Astrocyte (in vitro differentiated cells and primary cell): Measurements from ENCODE around the gene TREX2. TPM values are rescaled to one million over a fixed set of nuclear protein-coding genes. Genes with fewer than 3 reads are reported as not detected.

Source experiments
- DNase-seq: peaks from one replicate; pipeline ENCODE4 v3.0.0-alpha.2; 2010; ENCODE audit warnings: low read depth
- FAIRE-seq: peaks from 2 replicates; lab custom pipeline; 2011; peaks lifted over from hg19 to GRCh38; lab: Jason Lieb, UNC
- H2AFZ ChIP-seq: 2 replicates; pipeline ENCODE4 v1.6.0; 2012; ENCODE audit warnings: low read depth, low read length, inconsistent platforms
- H3K27ac ChIP-seq: 2 replicates; pipeline ENCODE4 v1.5.1; 2011; ENCODE audit warnings: low read depth, low read length, inconsistent platforms
- H3K27me3 ChIP-seq: 2 replicates; pipeline ENCODE4 v1.6.0; 2011; ENCODE audit warnings: low read length, inconsistent platforms; ENCODE audit not compliant: insufficient read depth
- H3K36me3 ChIP-seq: 2 replicates; pipeline ENCODE4 v1.5.1; 2011; ENCODE audit warnings: low read length, inconsistent platforms; ENCODE audit not compliant: insufficient read depth
- H3K4me1 ChIP-seq: 2 replicates; pipeline ENCODE4 v1.5.1; 2011; ENCODE audit warnings: low read length, inconsistent platforms; ENCODE audit not compliant: insufficient read depth
- H3K4me2 ChIP-seq: 2 replicates; pipeline ENCODE4 v1.6.0; 2012; ENCODE audit warnings: low read length, inconsistent platforms
- H3K4me3 ChIP-seq: 2 replicates; pipeline ENCODE4 v1.5.1; 2011; ENCODE audit warnings: low read depth, mild to moderate bottlenecking, low read length, inconsistent platforms; ENCODE audit not compliant: insufficient read depth
- H3K79me2 ChIP-seq: 2 replicates; pipeline ENCODE4 v1.6.0; 2012; ENCODE audit warnings: mild to moderate bottlenecking, low read length, inconsistent platforms; ENCODE audit not compliant: insufficient read depth
- H3K9ac ChIP-seq: 2 replicates; pipeline ENCODE4 v1.6.0; 2012; ENCODE audit warnings: mild to moderate bottlenecking, low read length, inconsistent platforms
- H3K9me3 ChIP-seq: 2 replicates; pipeline ENCODE4 v1.5.1; 2012; ENCODE audit warnings: low read depth, mild to moderate bottlenecking, low read length, inconsistent platforms; ENCODE audit not compliant: insufficient read depth
- H4K20me1 ChIP-seq: 2 replicates; pipeline ENCODE4 v1.6.0; 2012; ENCODE audit warnings: low read length, inconsistent platforms; ENCODE audit not compliant: insufficient read depth
- H3K27ac Mint-ChIP-seq: one replicate; pipeline ENCODE4 v1.8.0; 2021; ENCODE audit warnings: mild to moderate bottlenecking, mixed read lengths; ENCODE audit not compliant: unreplicated experiment
- H3K27me3 Mint-ChIP-seq: one replicate; pipeline ENCODE4 v1.8.0; 2021; ENCODE audit warnings: low read depth, mixed read lengths; ENCODE audit not compliant: unreplicated experiment
- H3K36me3 Mint-ChIP-seq: one replicate; pipeline ENCODE4 v1.8.0; 2021; ENCODE audit warnings: low read depth, mixed read lengths; ENCODE audit not compliant: unreplicated experiment
- H3K4me1 Mint-ChIP-seq: one replicate; pipeline ENCODE4 v1.8.0; 2021; ENCODE audit warnings: low read depth, mixed read lengths; ENCODE audit not compliant: unreplicated experiment
- H3K4me3 Mint-ChIP-seq: one replicate; pipeline ENCODE4 v1.8.0; 2021; ENCODE audit warnings: mild to moderate bottlenecking, moderate library complexity, mixed read lengths; ENCODE audit not compliant: unreplicated experiment
- H3K9me3 Mint-ChIP-seq: one replicate; pipeline ENCODE4 v1.8.0; 2021; ENCODE audit warnings: mild to moderate bottlenecking, mixed read lengths; ENCODE audit not compliant: unreplicated experiment
- CTCF ChIP-seq: IDR thresholded peaks from 2 replicates; pipeline ENCODE4 v1.5.1; 2011; ENCODE audit warnings: low read depth, mild to moderate bottlenecking, inconsistent platforms, low read length, moderate library complexity; ENCODE audit not compliant: insufficient read depth
- EZH2 ChIP-seq: IDR thresholded peaks from 2 replicates; pipeline ENCODE4 v1.6.1; 2012; ENCODE audit warnings: mild to moderate bottlenecking, low read length, inconsistent platforms; ENCODE audit not compliant: insufficient read depth
- total RNA-seq: library from RNA; stranded (reverse); gene quantifications from 2 replicates; pipeline ENCODE4 v1.2.1, GENCODE V29; 2021

The TREX2 gene
- total RNA-seq, 1 donor from 2014 or later = 0.36 TPM

- DNase-seq = no peak
- TF ChIP-seq EZH2 = no peak
- no peak for TF ChIP-seq CTCF
- H3K9me3 Mint-ChIP-seq = no peaks in the 10 kb centered on the region
- FAIRE-seq = no peak
- no peak overlapping the region for H3K4me2 ChIP-seq
- no peak overlapping the region for H3K4me3 ChIP-seq
- H3K27me3 ChIP-seq = peaks cover 4% of the 10 kb centered on the region
- no peaks in the 10 kb centered on the region for H3K36me3 Mint-ChIP-seq
- H3K9ac ChIP-seq = no peak overlapping the region
- H4K20me1 ChIP-seq = no peaks in the 10 kb centered on the region
- no peak overlapping the region for H3K27ac ChIP-seq
- H2AFZ ChIP-seq = no peak overlapping the region
- H3K4me3 Mint-ChIP-seq = no peak overlapping the region
- no peaks in the 10 kb centered on the region for H3K36me3 ChIP-seq
- H3K79me2 ChIP-seq = no peaks in the 10 kb centered on the region
- H3K27ac Mint-ChIP-seq = no peak overlapping the region
- peaks cover 44% of the 10 kb centered on the region for H3K27me3 Mint-ChIP-seq
- no peaks in the 10 kb centered on the region for H3K4me1 Mint-ChIP-seq
- H3K4me1 ChIP-seq = no peaks in the 10 kb centered on the region
- H3K9me3 ChIP-seq = no peaks in the 10 kb centered on the region
Observed at GRCh38 chrX:153409414-153410101, 36.3 kb downstream of the TREX2 start.

GRCh38 chrX:153408871-153409351 is 36.9 kb downstream of the TREX2 start:
- H3K4me3 ChIP-seq = no peak overlapping the region
- Mint-ChIP-seq H3K9me3 (no peaks in the 10 kb centered on the region), H3K4me1 (no peaks in the 10 kb centered on the region), H3K27me3 (peaks cover 43% of the 10 kb centered on the region), H3K27ac (no peak overlapping the region), H3K4me3 (no peak overlapping the region), H3K36me3 (no peaks in the 10 kb centered on the region)
- no peaks in the 10 kb centered on the region for H3K9me3 ChIP-seq
- no peak overlapping the region for H3K4me2 ChIP-seq
- no peaks in the 10 kb centered on the region for H3K79me2 ChIP-seq
- no peaks in the 10 kb centered on the region for H3K36me3 ChIP-seq
- no peak overlapping the region for H3K27ac ChIP-seq
- H4K20me1 ChIP-seq = no peaks in the 10 kb centered on the region
- peaks cover 4% of the 10 kb centered on the region for H3K27me3 ChIP-seq
- no peak for FAIRE-seq
- TF ChIP-seq CTCF (no peak), EZH2 (no peak)
- DNase-seq = no peak
- no peaks in the 10 kb centered on the region for H3K4me1 ChIP-seq
- H3K9ac ChIP-seq = no peak overlapping the region
- H2AFZ ChIP-seq = no peak overlapping the region

DNA sequence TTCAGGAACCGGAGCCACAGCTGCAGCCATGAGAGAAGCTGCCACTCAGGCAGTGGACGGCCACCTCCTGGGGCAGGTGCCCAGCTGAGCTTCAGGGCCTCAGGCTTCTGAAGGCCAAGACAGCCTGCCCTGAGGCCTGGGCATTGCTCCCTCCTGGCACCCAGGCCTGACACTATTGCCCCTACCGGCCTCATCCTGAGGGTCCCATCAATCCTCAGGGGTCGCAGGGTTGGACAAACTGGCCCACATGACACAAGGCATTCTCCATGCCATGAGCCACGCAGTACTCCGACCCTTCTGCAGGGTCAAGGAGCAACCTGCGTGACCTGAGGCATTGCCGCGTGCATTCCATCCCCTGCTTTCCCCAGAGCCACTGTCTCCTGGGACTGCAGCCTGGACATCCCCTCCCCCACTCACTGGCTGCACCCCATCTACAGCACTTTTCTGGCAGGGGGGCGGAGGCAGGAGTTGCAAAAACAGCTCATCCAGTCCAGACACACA is 37.6 kb downstream of the TREX2 start:
- H3K4me3 ChIP-seq = no peak overlapping the region
- H3K79me2 ChIP-seq = no peaks in the 10 kb centered on the region
- H3K9me3 Mint-ChIP-seq = no peaks in the 10 kb centered on the region
- TF ChIP-seq EZH2 (no peak), CTCF (no peak)
- no peak overlapping the region for H3K4me3 Mint-ChIP-seq
- H3K4me1 ChIP-seq = no peaks in the 10 kb centered on the region
- H3K27ac Mint-ChIP-seq = no peak overlapping the region
- H3K36me3 Mint-ChIP-seq = no peaks in the 10 kb centered on the region
- no peak overlapping the region for H3K4me2 ChIP-seq
- H3K27me3 ChIP-seq = peaks cover 4% of the 10 kb centered on the region
- H3K9me3 ChIP-seq = no peaks in the 10 kb centered on the region
- peaks cover 41% of the 10 kb centered on the region for H3K27me3 Mint-ChIP-seq
- no peaks in the 10 kb centered on the region for H3K36me3 ChIP-seq
- no peak for DNase-seq
- H3K4me1 Mint-ChIP-seq = no peaks in the 10 kb centered on the region
- FAIRE-seq = no peak
- no peak overlapping the region for H3K27ac ChIP-seq
- H2AFZ ChIP-seq = no peak overlapping the region
- no peaks in the 10 kb centered on the region for H4K20me1 ChIP-seq
- no peak overlapping the region for H3K9ac ChIP-seq
